ENCODE results near the gene HAPLN3.

DNA sequence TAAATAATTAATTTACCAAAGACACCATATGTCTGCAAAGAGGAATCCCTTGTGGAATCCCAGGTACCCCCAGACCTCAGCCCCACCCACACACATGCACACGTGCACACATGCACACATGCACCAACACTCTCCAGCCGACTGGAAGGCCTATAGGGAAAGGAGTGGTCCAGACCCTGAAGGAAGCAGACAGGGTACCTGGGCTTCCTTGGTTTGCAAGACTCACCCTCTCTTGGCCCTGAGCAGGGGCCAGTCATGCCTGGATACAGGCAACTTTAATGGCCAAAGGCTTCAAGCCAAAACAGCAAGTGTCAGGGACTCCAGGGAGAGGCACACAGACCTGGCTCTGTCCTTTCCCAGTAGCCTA lies 8.9 kb upstream of the HAPLN3 start:
- TF ChIP-seq EZH2 (IDR thresholded peaks at IDR 0.05; ENCODE audit: borderline replicate concordance, insufficient read depth, low read depth, low read length, poor library complexity, severe bottlenecking): no peak
- TF ChIP-seq, protein P1, sequence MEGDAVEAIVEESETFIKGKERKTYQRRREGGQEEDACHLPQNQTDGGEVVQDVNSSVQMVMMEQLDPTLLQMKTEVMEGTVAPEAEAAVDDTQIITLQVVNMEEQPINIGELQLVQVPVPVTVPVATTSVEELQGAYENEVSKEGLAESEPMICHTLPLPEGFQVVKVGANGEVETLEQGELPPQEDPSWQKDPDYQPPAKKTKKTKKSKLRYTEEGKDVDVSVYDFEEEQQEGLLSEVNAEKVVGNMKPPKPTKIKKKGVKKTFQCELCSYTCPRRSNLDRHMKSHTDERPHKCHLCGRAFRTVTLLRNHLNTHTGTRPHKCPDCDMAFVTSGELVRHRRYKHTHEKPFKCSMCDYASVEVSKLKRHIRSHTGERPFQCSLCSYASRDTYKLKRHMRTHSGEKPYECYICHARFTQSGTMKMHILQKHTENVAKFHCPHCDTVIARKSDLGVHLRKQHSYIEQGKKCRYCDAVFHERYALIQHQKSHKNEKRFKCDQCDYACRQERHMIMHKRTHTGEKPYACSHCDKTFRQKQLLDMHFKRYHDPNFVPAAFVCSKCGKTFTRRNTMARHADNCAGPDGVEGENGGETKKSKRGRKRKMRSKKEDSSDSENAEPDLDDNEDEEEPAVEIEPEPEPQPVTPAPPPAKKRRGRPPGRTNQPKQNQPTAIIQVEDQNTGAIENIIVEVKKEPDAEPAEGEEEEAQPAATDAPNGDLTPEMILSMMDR (IDR thresholded peaks at IDR 0.05): no peak

Data from B cell (primary cell).